Lower lobe of right lung (tissue), 2 donors: ENCODE measurements around the gene GNB2. TPM values are rescaled to one million over a fixed set of nuclear protein-coding genes. Genes with fewer than 3 reads are reported as not detected.
A peak's percentile ranks its signal among the peaks of the same experiment; 100 is the strongest.

Experiments used
- ATAC-seq, 2 donors: fragments of 200-7000 bp; cut with Tn5 transposase; one replicate each; pipeline ENCODE4 v1.9.1; 2020 to 2022; ENCODE audit warnings: mild to moderate bottlenecking in 2 of 2, moderate library complexity in 2 of 2
- DNase-seq: peaks from one replicate; pipeline ENCODE4 v3.0.0-alpha.2; 2020
- H3K27ac ChIP-seq: fragments of 200-600 bp; one replicate; pipeline ENCODE4 v1.8.0; 2022
- H3K27me3 ChIP-seq: fragments of 200-600 bp; one replicate; pipeline ENCODE4 v1.8.0; 2022; ENCODE audit warnings: low read depth
- H3K36me3 ChIP-seq: fragments of 200-600 bp; one replicate; pipeline ENCODE4 v1.8.0; 2022; ENCODE audit warnings: mild to moderate bottlenecking
- H3K4me1 ChIP-seq: fragments of 200-600 bp; one replicate; pipeline ENCODE4 v1.8.0; 2022
- H3K4me3 ChIP-seq: fragments of 200-600 bp; one replicate; pipeline ENCODE4 v1.8.0; 2022; ENCODE audit warnings: mild to moderate bottlenecking
- H3K9me3 ChIP-seq: fragments of 200-600 bp; one replicate; pipeline ENCODE4 v1.8.0; 2022
- CTCF ChIP-seq: fragments of 200-600 bp; IDR thresholded peaks from one replicate; pipeline ENCODE4 v1.8.0; 2022; ENCODE audit warnings: antibody characterized with exemption, mild to moderate bottlenecking
- intact Hi-C: fragments of 100-400 bp; cut with DNase I; formaldehyde crosslinking; loops from one replicate; pipeline ENCODE4 v1.11.0; 2022
- total RNA-seq: library from RNA; stranded (reverse); fragmentation: NEBNext Ultra II Directional; extraction: Animal tissue kit (Norgen Biotek cat#: 25700); gene quantifications from one replicate; pipeline ENCODE4 v1.2.1, GENCODE V29; 2021
- donor health status: DM: no; HTN: yes; CAD: no; lungs with severe emphysema.

Gene GNB2
- total RNA-seq, 1 donor from 2014 or later: 247 TPM

GRCh38 chr7:100641463-100641859 lies 32.1 kb upstream of the GNB2 start, which contains the start of gene TFR2:
Gene TFR2, minus strand, starts transcription at chr7:100641552. Its CDS starts 43 bp downstream, at chr7:100641509.
- ATAC-seq: no peak
- no peak for DNase-seq
- intact Hi-C loops: no loop called here
- Histone ChIP-seq H3K27ac (no peak within 1 kb of the TSS), H3K9me3 (no peaks in the 10 kb centered on the region), H3K4me3 (no peak within 1 kb of the TSS), H3K27me3 (peaks cover 28% of the 10 kb centered on the region), H3K4me1 (no peaks in the 10 kb centered on the region), H3K36me3 (no peaks in the 10 kb centered on the region)
- no peak for TF ChIP-seq CTCF

- peaks cover 28% of the 10 kb centered on the region for H3K27me3 ChIP-seq
- no peak for ATAC-seq
Measured at GRCh38 chr7:100641860-100642533, 31.5 kb upstream of the GNB2 start.

GRCh38 chr7:100642534-100642907 lies 31.0 kb upstream of the GNB2 start:
- H3K9me3 ChIP-seq: no peaks in the 10 kb centered on the region
- H3K4me3 ChIP-seq: no peak overlapping the region
- peak; percentile 31 to 33 for ATAC-seq
- TF ChIP-seq CTCF: no peak
- H3K27me3 ChIP-seq: peaks cover 33% of the 10 kb centered on the region
- intact Hi-C loops: no loop called here
- H3K4me1 ChIP-seq: no peaks in the 10 kb centered on the region
- H3K27ac ChIP-seq: no peak overlapping the region
- no peak for DNase-seq
- no peaks in the 10 kb centered on the region for H3K36me3 ChIP-seq

More at GRCh38 chr7:100641860-100642533, 31.5 kb upstream of the GNB2 start:
- Histone ChIP-seq H3K4me1 (no peaks in the 10 kb centered on the region), H3K4me3 (no peak overlapping the region), H3K27ac (no peak overlapping the region), H3K9me3 (no peaks in the 10 kb centered on the region), H3K36me3 (no peaks in the 10 kb centered on the region)
- no peak for DNase-seq
- no peak for TF ChIP-seq CTCF
- intact Hi-C loops: no loop called here

GRCh38 chr7:100649826-100650565 lies 23.5 kb upstream of the GNB2 start:
- H3K27me3 ChIP-seq: peaks cover 43% of the 10 kb centered on the region
- ATAC-seq: peak in 1 of 2 donors; percentile 26
- no peak overlapping the region for H3K27ac ChIP-seq
- intact Hi-C loops: no loop called here
- H3K9me3 ChIP-seq: no peaks in the 10 kb centered on the region
- TF ChIP-seq CTCF: no peak
- no peaks in the 10 kb centered on the region for H3K4me1 ChIP-seq
- DNase-seq: no peak
- H3K4me3 ChIP-seq: no peak overlapping the region
- H3K36me3 ChIP-seq: no peaks in the 10 kb centered on the region

- H3K4me1 ChIP-seq: peaks cover 6% of the 10 kb centered on the region
- DNase-seq (no peak), ATAC-seq (peak in 1 of 2 donors; percentile 29)
- no peak overlapping the region for H3K4me3 ChIP-seq
- no peaks in the 10 kb centered on the region for H3K9me3 ChIP-seq
- H3K36me3 ChIP-seq: no peaks in the 10 kb centered on the region
- H3K27ac ChIP-seq: no peak overlapping the region
- no peak for TF ChIP-seq CTCF
- intact Hi-C loops: no loop called here
- H3K27me3 ChIP-seq: peaks cover 57% of the 10 kb centered on the region
Measured at GRCh38 chr7:100654908-100655831, 18.4 kb upstream of the GNB2 start.
